ENCODE results near the gene KRTAP10-7. TPM values are rescaled to one million over a fixed set of nuclear protein-coding genes. Genes with fewer than 3 reads are reported as not detected.
"Not testable (repeated sequence)": the region's sequence is repeated elsewhere in the genome, so short reads cannot be mapped to it uniquely, and the experiment has no call there.

Gene KRTAP10-7
- total RNA-seq, 1 donor: under 0.01 TPM

DNA sequence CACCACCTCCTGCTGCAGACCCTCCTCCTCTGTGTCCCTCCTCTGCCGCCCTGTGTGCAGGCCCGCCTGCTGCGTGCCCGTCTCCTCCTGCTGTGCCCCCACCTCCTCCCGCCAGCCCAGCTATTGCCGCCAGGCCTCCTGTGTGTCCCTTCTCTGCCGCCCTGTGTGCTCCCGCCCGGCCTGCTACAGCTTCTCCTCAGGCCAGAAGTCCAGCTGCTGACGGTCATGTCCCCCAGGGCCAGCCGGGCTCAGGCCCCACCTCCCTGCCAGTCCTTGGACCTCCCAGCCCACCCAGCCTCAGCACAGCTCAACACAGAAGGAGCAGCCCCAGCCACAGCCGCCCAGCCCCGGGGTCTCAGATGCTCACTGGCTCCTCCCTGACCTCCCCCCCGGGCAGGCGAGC is 27.4 kb downstream of the KRTAP10-7 start:
- DNase-seq (ENCODE audit: low read depth in 2 of 3, low spot score in 2 of 3): not testable (repeated sequence)

DNA sequence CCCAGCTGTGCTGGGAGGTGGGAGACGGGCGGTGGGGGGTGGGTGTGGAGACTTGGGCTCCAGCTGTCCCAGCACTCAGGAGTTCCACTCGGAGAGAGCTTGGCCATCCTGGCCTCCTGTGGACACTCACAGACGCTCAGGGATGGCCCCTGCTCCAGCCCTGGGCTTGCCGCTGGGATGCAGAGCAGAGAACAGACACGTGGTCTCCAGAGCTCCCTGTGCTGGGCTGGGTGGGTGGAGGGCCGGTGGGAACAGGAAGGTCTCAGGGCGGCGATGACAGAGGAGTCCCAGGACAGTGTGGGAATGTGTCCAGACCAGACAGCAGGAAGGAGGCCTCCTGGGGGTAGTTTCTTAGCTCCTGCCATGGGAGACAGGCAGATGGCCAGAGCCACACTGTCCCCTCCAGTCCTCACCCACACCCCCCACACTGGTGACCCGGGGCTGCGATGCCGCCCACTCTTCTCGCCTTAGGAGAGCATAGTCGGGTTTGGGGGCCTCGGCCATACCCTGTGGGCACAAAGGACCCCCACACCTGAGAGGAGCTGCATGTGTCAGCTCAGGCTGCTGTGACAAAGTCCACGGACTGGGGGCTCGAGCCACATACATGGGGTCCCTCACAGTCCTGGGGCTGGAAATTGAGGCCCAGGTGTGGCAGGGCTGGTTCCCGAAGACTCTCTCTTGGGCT is 28.5 kb downstream of the KRTAP10-7 start:
- DNase-seq (ENCODE audit: low read depth in 2 of 3, low spot score in 2 of 3): no peak

DNA sequence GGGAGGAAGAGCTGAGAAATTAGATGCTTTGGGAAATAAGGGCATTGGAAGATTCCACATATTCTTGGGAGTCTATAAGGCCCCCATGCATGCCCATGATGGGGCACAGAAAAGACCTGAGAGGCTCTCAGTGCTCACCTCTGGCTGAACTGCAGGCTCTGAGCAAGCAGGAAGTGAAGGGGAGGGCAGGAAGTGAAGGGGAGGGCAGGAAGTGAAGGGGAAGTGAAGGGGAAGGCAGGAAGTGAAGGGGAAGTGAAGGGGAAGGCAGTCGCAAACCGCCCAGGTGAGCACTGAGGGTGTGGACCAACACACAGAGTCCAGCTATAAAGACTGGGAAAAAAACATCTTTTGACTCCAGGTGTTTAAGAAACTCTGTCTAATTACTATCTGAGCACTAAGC is 30.0 kb downstream of the KRTAP10-7 start:
- no peak for DNase-seq (ENCODE audit: low read depth in 2 of 3, low spot score in 2 of 3)

DNA sequence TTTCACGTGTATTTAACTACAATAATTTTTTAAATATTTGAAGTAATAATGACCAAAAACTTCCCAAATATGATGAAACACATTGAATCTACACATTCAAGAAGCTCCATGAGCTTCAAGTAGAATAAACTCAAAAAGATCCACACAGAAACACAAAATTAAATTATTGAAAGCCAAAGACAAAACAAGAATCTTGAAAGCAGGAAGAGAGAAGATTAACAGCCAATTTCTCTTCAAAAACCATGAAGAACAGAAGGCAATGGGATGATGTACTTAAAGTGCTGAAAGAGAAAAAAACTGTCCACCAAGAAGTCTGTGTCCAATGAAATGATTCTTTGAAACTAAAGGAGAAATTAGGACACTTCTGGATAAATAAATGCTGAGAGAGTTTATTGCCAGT is 31.7 kb downstream of the KRTAP10-7 start:
- DNase-seq (ENCODE audit: low read depth in 2 of 3, low spot score in 2 of 3): no peak

DNA sequence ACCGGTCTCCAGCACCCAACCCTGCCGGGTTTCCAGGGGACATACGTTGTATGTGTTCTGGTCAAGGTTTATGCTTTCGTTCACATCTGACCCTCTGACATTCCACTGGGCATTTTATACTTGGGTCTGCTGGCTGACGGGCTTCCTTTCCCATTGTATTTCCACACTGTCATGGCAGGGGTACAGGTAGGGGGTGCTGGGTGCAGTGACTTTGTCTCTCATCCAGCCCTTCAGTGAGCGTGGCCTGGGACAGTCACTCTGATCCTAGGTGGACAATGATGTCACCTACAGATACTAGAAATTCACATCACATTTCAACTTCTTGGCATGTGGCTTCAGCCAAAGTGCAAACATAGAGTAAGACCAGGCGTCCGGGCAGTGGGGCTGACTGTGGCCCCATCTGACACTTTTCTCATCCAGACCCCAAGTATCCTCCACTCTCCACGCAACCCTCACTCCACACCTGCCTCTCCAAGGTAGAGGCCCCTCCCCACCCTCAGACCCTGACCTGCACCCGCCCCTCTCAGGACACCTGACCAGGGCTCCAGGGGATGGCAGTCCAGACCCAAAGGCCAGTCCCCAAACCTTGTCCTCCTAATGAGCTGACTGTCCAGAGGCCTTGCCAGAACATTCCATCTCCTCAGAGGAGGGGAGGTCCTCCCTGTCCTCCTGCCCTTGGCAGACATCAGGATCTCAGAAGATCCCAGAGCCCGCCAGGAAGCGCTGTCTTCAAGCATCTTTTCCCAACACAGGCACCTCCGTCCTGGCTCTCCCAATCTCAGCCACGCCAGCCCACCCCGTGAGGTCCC is 36.0 kb downstream of the KRTAP10-7 start:
- DNase-seq (ENCODE audit: low read depth in 2 of 3, low spot score in 2 of 3): no peak

DNA sequence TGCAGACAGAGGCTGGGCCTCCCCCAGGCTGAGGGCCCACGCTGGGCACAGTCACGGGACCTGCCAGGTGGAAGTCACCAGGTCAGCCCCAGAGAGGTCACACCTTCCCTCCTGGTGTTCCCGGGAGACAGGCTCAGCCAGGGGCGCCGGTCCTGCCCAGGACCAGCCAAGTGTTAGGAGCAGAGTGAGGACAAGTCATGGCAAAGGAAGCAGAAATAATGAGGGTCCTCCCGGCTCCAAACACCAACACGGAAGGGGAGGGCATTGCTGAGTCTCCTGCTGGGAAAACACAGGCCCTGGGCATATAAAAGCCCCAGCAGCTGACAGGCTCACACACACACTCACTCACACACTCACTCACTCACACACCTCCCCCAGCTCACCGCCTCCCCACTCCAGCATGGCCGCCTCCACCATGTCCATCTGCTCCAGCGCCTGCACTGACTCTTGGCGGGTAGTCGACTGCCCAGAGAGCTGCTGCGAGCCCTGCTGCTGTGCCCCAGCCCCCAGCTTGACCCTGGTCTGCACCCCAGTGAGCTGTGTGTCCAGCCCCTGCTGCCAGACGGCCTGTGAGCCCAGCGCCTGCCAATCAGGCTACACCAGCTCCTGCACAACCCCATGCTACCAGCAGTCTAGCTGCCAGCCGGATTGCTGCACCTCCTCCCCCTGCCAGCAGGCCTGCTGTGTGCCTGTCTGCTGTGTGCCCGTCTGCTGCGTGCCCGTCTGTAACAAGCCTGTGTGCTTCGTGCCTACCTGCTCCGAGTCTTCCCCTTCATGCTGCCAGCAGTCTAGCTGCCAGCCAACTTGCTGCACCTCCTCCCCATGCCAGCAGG is 36.8 kb downstream of the KRTAP10-7 start, which contains the start of gene KRTAP10-10:
KRTAP10-10 (plus strand) TSS at position 339 of the 833 bp plus-strand sequence; CDS start at position 401, 62 bp downstream.
- DNase-seq (ENCODE audit: low read depth in 2 of 3, low spot score in 2 of 3): no peak

DNA sequence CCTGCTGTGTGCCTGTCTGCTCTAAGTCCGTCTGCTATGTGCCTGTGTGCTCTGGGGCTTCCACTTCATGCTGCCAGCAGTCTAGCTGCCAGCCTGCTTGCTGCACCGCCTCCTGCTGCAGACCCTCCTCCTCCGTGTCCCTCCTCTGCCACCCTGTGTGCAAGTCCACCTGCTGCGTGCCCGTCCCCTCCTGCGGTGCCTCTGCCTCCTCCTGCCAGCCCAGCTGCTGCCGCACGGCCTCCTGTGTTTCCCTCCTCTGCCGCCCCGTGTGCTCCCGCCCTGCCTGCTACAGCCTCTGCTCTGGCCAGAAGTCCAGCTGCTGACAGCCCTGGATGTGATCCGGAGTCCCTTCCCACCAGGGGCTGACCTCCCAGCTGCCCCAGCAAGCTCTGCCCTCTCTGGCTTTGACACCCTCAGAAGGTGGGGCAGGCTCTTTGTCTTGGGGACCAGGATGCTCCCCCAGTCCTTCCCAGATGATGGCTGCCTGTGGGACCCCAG is 37.5 kb downstream of the KRTAP10-7 start:
- DNase-seq (ENCODE audit: low read depth in 2 of 3, low spot score in 2 of 3): not testable (repeated sequence)

DNA sequence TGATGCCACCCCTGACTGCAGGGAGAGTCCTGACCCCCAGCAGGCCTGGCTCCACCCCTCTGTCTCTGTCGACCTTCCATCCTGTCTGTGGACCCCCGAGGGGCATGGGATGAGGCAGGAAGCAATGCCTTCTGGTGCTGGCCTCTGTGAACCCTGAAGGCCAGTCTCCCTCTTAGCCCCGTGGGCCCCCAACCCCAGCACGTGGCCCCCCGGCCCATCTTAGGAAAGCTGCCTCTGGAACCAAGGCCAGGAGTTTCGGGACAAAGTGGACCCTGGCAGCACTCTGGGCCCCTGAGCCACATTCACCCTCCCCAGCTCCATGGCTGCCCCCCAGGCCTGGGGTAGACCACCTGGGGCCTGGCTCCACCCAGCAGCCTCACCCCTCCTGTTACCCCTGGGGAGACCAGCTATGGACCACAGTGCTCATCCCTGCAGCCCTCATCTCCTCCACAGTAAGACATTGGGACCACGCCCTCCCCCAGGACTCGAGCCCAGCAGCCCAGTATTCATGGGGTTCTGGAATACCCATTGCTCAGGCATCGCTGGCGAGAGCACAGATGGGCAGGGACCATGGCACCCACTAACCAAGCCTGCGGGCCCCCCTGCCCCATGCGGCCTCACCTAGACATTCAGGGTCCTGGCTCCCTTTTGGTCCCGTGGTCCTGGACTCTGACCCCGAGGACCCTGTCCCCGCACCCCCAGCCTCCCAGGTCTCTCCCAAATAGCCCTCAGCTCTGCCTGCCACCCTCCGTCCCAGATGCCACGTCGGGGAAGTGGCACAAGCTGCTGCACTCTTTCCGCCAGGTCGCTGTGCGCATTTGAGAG is 38.3 kb downstream of the KRTAP10-7 start:
- not testable (repeated sequence) for DNase-seq (ENCODE audit: low read depth in 2 of 3, low spot score in 2 of 3)

DNA sequence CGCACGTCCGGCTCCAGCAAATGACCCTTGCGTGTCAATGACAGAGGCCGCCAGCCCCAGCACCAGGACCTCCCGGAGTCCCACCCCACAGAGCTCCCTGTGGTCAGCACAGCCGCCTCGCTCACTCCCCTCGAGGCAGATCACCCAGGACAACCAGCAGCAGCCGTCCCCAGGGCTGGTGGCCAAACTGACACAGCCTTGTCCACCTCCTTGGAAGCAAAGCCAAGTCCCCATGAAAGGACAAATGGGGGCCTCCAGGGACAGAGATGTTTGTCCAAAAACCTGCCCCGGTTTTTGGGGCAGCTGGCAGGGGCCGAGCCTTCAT is 38.9 kb downstream of the KRTAP10-7 start:
- DNase-seq (ENCODE audit: low read depth in 2 of 3, low spot score in 2 of 3): no peak

DNA sequence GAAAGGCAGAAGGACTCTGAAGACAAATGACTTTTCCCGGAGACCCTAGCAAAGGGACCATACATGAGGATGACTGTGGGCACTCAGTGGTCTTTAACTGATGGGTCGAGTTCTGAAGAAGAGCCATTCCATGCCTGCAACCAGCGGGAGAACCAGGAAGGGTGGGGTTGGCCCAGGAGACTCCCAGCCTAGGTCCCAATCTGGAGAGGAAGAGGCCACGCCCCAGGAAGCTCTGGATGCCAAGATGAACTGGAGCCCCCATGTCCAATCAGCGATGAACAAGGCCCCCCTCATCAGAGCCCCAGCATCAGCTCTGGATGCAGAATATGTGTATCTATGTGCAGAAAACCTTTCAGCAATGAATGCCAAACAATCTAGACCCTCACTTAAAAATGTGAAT is 40.4 kb downstream of the KRTAP10-7 start:
- DNase-seq (ENCODE audit: low read depth in 2 of 3, low spot score in 2 of 3): no peak

DNA sequence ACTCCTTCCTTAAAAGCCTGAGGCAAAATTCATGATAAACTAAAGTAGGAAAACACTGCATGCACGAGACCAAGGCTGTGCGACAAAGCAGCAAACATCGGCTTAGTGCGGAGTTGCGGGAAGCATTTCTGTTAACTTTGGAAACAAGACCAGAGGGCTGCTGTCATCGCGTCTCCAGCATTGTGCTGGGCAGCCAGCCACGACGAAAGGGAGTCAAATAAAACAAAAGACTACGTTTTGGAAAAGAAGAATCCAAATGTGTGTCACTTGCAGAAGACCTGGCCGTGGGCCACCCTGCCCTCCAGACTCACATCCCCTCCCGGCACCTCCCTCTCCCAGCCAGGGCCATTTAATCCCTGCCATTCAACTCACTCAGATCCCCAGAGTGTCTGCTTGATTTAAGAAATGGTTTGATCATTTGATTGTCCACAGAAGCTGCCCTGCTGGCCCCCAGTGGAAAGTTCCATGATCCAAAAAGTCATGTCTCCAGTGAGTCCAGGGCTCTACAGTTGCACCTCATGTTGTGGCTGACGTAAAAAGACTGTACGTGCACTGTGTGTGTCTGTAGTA is 43.4 kb downstream of the KRTAP10-7 start:
- no peak for DNase-seq (ENCODE audit: low read depth in 2 of 3, low spot score in 2 of 3)

DNA sequence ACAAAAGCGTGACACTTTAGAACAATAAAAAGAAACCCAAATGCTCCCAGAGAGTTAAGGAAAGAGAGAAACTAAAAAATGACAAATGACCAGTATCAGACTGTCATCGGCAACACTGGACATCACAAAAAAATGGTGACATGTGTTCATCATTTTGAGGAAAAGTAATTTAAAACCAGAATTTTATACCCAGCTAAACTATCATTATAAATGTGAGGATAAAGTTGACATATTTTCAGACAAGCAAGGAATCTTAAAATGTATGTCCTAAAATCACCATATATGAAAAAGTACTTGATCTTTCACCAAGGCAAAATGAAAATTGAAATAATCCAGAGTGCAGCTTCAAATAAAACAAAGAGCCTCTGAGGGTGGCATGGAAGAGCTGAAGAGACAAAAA is 44.5 kb downstream of the KRTAP10-7 start:
- no peak for DNase-seq (ENCODE audit: low read depth in 2 of 3, low spot score in 2 of 3)

DNA sequence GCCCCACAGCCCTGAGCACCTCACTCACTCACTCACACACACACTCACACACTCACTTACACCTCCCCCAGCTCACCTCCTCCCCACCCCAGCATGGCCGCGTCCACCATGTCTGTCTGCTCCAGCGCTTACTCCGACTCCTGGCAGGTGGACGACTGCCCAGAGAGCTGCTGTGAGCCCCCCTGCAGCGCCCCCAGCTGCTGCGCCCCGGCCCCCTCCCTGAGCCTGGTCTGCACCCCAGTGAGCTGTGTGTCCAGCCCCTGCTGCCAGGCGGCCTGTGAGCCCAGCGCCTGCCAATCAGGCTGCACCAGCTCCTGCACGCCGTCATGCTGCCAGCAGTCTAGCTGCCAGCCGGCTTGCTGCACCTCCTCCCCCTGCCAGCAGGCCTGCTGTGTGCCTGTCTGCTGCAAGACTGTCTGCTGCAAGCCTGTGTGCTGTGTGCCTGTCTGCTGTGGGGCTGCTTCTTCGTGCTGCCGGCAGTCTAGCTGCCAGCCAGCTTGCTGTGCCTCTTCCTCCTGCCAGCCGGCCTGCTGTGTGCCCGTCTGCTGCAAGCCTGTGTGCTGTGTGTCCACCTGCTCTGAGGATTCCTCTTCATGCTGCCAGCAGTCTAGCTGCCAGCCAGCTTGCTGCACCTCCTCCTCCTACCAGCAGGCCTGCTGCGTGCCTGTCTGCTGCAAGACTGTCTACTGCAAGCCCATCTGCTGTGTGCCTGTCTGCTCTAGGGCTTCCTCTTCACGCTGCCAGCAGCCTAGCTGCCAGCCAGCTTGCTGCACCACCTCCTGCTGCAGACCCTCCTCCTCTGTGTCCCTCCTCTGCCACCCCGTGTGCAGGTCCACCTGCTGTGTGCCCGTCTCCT is 46.2 kb downstream of the KRTAP10-7 start, which contains the start of gene KRTAP10-11:
KRTAP10-11 (plus strand) TSS at position 49 of the 856 bp plus-strand sequence; CDS start at position 94, 45 bp downstream.
- DNase-seq (ENCODE audit: low read depth in 2 of 3, low spot score in 2 of 3): not testable (repeated sequence)

DNA sequence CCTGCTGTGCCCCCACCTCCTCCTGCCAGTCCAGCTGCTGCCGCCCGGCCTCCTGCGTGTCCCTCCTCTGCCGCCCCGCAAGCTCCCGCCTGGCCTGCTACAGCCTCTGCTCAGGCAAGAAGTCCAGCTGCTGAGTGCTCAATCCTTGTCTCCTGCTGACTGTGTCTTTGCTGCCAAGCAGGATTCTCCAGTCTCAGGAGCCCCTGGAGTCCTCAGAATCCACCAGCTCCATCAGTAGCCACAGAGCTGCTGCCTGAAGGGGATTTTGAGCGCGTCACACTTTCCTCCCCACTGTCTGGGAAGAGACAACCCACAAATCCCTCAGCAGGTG is 46.8 kb downstream of the KRTAP10-7 start:
- DNase-seq (ENCODE audit: low read depth in 2 of 3, low spot score in 2 of 3): no peak

DNA sequence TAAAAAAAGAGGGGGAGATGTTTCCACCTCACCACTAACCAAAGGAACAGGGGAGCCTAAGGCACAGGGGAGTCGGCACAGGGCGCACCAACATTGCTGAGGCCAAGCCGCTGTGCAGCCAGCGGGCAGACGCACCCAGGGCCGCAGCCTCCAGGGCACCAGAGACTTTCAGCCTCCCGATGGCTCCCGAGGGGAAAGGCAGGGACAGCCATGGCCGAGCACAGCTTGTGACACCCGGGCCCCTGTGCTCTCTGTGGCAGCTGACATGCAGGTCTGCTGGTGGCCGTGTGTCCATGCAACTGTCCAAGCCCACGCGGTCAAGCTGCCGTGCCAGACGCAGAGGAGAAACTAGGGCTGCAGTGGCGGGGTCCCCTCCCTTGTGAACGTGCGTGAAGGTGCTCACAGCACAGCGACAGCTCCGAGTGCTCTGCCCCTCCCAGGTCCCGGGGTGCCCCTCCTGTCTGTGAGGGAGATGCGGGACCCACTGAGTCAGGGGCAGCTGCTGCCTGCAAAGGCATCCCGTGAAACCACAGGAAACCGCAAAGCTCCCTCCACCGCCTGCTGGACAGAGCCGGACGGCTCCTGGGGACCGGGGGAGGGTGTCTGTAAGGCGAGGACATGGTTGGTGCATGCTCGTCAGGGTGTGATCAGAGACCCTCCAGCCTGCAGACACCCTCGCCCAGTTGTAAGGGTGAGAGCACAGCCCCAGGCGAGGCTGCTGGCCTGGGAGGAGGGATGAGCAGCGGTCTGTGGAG is 48.3 kb downstream of the KRTAP10-7 start:
- no peak for DNase-seq (ENCODE audit: low read depth in 2 of 3, low spot score in 2 of 3)

DNA sequence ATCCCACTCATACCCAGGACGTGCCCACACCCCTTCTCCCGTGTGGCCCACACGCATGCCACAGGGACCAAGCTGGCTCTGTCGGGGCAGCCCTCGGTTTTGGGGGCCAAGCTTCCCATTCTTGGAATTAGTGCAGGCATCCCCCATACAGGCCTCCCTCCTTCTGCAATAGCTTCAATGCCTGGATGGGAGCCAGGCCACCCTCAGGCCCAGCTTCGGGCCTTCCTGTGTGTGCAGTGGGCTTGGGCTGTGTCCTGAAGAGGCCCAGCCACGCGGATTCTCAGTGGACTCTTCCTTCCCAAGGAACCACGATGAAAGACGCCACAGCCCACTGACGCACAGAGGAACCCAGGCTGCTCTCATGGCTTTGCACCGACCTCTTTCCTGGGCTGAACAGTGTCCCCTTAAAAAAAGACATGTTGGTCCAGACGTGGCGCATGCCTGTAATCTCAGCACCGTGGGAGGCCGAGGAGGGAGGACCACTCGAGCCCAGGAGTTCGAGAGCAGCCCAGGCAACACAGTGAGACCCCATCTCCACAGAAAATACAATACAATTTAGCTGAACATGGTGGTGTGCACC is 49.2 kb downstream of the KRTAP10-7 start:
- no peak for DNase-seq (ENCODE audit: low read depth in 2 of 3, low spot score in 2 of 3)

DNA sequence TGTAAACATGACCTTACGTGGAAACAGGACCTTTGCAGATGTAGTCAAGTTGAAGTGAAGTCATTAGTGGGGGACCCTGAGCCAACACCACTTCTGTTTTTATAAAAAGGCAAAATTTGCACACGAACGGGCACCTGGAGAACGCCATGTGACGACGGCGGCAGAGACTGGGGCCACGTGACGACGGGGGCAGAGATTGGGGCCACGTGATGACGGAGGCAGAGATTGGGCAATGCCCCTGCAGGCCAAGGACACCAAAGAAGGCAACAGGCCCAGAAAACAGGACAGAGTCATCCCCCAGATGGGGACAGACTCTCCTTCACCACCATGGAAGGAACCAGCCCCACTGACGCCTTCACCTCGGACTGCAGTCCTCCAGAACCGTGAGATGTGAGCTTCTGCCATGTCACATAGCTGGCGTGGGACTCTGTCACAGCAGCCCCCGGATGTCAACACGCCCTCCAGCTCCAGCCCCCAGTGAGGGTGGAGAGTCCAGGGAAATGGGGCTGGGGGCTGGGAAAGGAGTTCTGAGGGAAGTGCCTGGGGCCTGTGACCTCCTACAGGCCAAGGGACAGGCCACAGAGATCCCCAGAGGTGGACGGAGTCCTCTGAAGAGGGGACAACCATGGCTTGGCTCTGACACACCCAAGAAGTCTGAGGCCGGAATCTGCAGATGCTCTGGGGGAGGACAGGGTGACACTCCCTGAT is 50.0 kb downstream of the KRTAP10-7 start:
- no peak for DNase-seq (ENCODE audit: low read depth in 2 of 3, low spot score in 2 of 3)
